GM21786 (cell line): Measurements from ENCODE around the gene GSG1L.

Experiments
- ATAC-seq: cut with Tn5 transposase; IDR thresholded peaks from one replicate; pipeline ENCODE4 v1.9.1; 2021; ENCODE audit not compliant: unreplicated experiment

GSG1L gene

GRCh38 chr16:28027055-28027454 is 36.5 kb downstream of the GSG1L start:
- ATAC-seq = no peak

GRCh38 chr16:28025631-28026030 is 37.9 kb downstream of the GSG1L start:
- ATAC-seq = no peak

GRCh38 chr16:28019218-28019617 is 44.3 kb downstream of the GSG1L start:
- ATAC-seq = no peak

GRCh38 chr16:28014851-28015250 is 48.7 kb downstream of the GSG1L start:
- no peak for ATAC-seq

GRCh38 chr16:28013878-28014277 is 49.6 kb downstream of the GSG1L start:
- no peak for ATAC-seq

GRCh38 chr16:28013392-28013791 is 50.1 kb downstream of the GSG1L start:
- no peak for ATAC-seq

GRCh38 chr16:28011971-28012445 is 51.5 kb downstream of the GSG1L start:
- no peak for ATAC-seq

GRCh38 chr16:28011223-28011622 is 52.3 kb downstream of the GSG1L start:
- no peak for ATAC-seq

- no peak for ATAC-seq
Observed at GRCh38 chr16:28010671-28011070, 52.8 kb downstream of the GSG1L start.

GRCh38 chr16:28009586-28010373 is 53.7 kb downstream of the GSG1L start:
- ATAC-seq = no peak

GRCh38 chr16:28003923-28004322 is 59.6 kb downstream of the GSG1L start:
- no peak for ATAC-seq

- ATAC-seq = no peak
Observed at GRCh38 chr16:28003021-28003865, 60.3 kb downstream of the GSG1L start.

- no peak for ATAC-seq
Observed at GRCh38 chr16:28001642-28002041, 61.9 kb downstream of the GSG1L start.

- no peak for ATAC-seq
Observed at GRCh38 chr16:28001184-28001583, 62.3 kb downstream of the GSG1L start.

GRCh38 chr16:28000314-28001169 is 63.0 kb downstream of the GSG1L start:
- no peak for ATAC-seq

GRCh38 chr16:27999687-28000086 is 63.8 kb downstream of the GSG1L start:
- ATAC-seq = no peak

- no peak for ATAC-seq
Observed at GRCh38 chr16:27995378-27995777, 68.1 kb downstream of the GSG1L start.

GRCh38 chr16:27994686-27995085 is 68.8 kb downstream of the GSG1L start:
- ATAC-seq = no peak

- no peak for ATAC-seq
Observed at GRCh38 chr16:27993587-27993986, 69.9 kb downstream of the GSG1L start.

- no peak for ATAC-seq
Observed at GRCh38 chr16:27991876-27992275, 71.6 kb downstream of the GSG1L start.

GRCh38 chr16:27985981-27986380 is 77.5 kb downstream of the GSG1L start:
- no peak for ATAC-seq
